ENCODE measurements around the gene CCDC134. TPM values are rescaled to one million over a fixed set of nuclear protein-coding genes. Genes with fewer than 3 reads are reported as not detected.

Gene CCDC134
- total and polyA plus RNA-seq, 2 of the 8 experiments (the other 6 are each of a cell fraction or from before 2014, with no cell fraction given) = 7.7 to 20.0 TPM

DNA sequence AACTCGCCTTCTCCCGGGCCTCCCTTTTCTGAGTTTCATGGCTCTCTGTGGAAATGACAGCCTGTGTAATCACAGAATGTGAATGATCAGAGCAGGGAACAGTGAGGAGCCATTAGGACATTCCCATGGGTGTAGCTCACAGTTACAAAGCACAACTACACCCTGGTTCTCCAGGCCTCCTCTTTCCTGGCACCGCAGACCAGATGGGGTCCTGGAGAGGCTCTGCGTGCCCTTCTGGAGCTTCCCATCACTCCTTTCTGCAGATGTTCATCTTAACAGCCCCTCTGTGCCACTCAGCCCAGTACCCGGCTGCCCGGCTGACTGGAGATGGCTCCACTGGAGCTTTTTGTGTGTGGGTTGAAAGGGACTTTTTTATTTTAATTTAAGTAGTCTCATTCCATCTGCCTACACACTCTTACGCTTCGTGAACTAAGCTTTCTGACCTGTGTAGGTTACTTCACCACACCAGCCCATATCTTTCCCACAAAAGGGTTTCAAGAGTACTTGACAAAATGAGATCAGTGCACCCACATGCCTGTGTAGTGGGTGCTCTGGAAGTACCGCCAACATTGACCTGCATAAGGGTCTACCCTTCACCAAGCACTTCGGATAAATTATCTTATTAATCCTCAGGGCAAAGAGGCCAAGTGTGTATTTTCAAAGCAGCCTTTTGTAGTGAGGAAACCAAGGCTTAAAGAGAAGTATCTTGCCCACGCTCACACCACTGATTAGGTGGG, 62.2 kb downstream of the CCDC134 start (continued):
- TF ChIP-seq YY1 (IDR thresholded peaks at IDR 0.05; ENCODE audit: low read depth, low read length) (no peak), RXRA (IDR thresholded peaks at IDR 0.05; ENCODE audit: insufficient read depth, low read depth, low read length) (no peak), GABPA (IDR thresholded peaks at IDR 0.05; ENCODE audit: borderline replicate concordance, insufficient read depth, low read length) (no peak), MAX (IDR thresholded peaks at IDR 0.05) (no peak)

All from H1 (cell line).